GM12801 (cell line): ENCODE results near the gene VGLL3.

Source experiments
- TF ChIP-seq, protein P1 (sequence below): IDR thresholded peaks from one replicate; pipeline ENCODE4 v1.5.1; 2011; ENCODE audit warnings: control low read depth; ENCODE audit not compliant: insufficient read length; ENCODE audit errors: extremely low read depth

The VGLL3 gene

DNA sequence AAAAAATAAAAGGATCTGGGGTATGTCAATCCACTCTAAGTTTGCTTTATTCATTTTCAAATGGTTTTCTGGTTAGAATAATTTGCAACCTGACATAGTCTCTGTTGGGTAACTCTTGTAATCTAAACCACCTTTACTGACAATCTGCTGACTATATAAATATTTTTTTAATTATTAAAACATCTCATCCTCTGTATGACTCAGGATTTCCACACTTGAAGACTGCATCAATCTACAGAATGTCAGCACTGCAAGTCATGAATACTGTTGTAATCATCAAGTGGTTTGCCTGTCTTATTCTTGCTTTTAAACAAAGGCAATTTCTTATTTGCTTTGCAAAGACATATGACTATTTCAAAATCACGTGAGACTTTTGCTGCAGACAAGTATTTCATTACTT is 42.1 kb downstream of the VGLL3 start:
- TF ChIP-seq, protein P1, sequence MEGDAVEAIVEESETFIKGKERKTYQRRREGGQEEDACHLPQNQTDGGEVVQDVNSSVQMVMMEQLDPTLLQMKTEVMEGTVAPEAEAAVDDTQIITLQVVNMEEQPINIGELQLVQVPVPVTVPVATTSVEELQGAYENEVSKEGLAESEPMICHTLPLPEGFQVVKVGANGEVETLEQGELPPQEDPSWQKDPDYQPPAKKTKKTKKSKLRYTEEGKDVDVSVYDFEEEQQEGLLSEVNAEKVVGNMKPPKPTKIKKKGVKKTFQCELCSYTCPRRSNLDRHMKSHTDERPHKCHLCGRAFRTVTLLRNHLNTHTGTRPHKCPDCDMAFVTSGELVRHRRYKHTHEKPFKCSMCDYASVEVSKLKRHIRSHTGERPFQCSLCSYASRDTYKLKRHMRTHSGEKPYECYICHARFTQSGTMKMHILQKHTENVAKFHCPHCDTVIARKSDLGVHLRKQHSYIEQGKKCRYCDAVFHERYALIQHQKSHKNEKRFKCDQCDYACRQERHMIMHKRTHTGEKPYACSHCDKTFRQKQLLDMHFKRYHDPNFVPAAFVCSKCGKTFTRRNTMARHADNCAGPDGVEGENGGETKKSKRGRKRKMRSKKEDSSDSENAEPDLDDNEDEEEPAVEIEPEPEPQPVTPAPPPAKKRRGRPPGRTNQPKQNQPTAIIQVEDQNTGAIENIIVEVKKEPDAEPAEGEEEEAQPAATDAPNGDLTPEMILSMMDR: no peak

DNA sequence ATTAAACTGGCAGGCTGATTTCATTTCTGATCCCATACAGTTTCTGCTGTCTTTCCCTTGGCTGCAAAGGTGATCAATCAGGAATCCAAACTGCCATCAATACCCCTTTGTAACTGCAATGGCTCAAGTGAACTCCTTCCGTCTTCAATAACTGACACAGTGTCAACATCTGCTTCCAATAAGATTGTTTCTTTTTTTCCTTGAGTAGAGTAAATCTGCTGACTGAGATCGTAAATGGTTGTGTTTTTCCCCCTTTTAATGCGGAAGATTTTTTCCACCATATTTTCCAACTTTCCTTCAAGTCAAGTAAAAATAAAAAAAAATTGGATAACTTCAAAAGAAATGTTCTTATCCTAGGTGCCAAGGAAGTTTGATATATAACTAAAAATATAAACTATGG is 48.7 kb downstream of the VGLL3 start:
- TF ChIP-seq, protein P1: no peak

DNA sequence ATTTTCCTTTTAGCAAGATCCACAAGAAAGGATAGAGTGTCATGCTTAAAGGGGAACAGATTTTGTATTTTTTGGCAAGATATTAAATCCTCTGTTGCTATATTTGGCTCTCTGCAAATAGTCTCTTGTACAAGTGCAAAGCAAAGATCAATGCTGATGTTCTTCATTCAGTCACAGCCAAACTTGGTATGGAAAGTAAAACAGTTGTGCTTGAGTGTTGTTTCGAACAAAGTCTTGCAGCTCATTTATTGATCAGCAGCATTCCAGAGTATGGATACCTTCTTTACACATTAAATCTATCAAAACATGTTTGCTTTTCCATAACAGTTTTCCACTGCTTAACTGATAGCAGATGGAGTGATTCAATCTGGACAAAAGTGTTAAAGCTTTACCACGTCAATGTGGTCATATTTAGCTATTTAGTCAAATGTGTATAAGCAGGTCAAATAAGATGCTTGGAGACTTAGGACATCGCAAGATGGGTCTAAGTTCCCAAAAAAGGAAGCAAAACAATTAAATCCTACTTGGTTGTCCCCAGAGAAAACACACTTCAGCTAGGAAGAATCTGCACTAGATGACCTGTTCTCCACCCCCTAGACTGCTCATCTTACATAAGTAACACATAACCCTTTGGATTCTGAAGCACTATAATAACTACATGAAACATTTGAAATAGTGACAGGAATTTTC is 52.4 kb downstream of the VGLL3 start:
- TF ChIP-seq, protein P1: no peak

DNA sequence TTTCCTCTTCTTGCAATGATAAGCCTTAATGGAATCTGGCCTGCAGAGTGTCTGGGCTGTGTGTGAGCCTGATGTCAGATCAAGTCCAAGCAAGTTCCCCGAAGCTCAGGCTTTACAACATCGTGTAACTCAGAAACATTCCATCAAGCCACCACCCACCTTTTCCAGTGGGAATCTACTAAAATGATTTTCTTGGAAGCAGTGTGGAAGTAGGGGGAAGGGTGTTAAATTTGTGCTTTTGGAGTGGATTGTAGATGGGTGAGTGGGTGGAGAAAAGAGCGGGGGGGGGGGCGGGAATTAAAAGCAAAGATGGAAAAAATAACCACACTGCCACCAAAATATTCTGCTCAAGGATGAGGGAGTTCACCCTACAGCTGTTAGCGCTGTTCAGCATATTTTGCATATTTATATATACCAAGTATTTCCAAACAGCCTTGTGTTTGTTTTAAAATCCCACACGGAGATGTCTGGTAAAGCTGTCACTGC is 53.6 kb downstream of the VGLL3 start:
- TF ChIP-seq, protein P1: no peak

DNA sequence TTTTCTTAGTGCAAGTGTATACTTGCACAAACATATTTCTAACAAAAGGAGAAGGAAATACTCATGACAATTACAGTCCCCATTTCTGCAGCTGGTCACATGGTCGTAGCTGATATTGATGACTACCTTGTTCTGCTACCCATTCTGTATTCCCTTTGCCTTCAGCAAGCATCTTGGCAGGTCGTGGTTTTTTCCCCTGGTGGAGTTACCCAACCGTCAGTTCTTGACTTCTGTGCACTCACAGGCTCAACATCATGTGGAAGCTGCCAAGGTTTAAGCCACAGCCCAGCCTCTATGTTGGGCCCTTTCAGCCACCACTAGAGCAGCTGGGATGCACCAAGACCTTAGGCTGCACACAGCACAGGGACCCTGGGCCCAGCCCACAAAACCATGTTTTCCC is 56.1 kb downstream of the VGLL3 start:
- TF ChIP-seq, protein P1: no peak

DNA sequence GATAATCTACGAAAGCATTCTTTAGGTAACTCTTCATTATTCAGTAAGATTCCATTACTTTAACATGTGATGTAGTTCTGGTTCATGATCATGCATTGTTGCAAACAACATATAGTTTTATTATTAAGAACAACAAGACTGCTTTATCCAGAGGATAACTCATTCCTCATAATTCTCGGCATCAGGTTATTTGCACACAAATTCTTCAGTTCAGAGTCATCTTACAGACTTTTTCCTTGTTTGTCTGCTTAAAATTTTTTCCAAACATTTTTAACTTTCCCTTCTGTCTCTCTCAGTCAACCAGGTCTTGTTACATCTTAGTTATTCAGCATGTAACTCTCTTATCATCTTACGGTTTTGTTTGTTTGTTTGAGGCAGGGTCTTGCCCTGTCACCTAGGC is 60.1 kb downstream of the VGLL3 start:
- TF ChIP-seq, protein P1: no peak

DNA sequence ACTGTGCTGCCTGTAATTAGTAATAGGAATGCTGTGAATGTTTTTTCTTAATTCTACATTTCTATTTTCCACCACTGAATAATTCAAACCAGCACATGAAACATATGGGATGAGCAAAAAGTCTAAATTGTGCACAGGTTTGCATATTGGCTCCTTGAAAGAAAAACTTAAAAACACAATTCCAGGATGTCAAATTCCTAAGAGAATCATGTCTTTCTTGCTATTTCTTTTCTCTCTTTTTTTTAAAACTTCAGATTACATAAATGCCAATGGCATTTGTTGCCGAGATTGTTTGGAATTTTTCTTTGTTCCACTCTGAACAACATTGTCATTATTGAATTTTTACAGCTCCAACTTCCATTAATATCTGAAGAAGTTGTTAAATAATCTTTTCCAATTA is 60.8 kb downstream of the VGLL3 start:
- TF ChIP-seq, protein P1: no peak

DNA sequence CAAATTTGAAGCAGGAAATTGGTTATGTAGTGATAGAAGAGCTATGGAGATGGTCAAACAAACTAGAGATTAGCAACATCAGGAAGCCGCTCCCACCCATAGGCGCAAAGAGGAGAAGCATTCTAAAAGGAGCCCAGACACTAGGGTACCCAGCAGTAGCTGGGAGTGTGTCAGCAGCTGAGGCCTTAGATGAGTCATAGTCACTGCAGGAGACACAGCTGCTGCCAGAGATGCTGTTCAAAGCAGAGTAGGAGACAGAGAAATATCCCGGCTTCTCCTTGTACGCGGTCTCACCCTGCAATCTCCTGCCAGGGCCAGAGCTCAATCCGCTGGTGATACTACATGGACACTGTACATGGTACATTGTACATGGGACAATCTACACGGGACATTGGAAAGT is 61.9 kb downstream of the VGLL3 start:
- TF ChIP-seq, protein P1: no peak
